Activated naive CD4-positive, alpha-beta T cell treated with anti-CD3 and anti-CD28 coated beads, Interleukin-2, amount 50 U/mL, for 72 hours (primary cell): Measurements from ENCODE around the gene ANO7. TPM values are rescaled to one million over a fixed set of nuclear protein-coding genes. Genes with fewer than 3 reads are reported as not detected.

ENCODE experiments used
- ATAC-seq, 2 donors: fragments of 150-1000 bp; cut with Tn5 transposase; 2 replicates each; pipeline ENCODE4 v1.10.0; 2021; ENCODE audit warnings: mild to moderate bottlenecking in 2 of 2, moderate library complexity in 2 of 2
- DNase-seq, 2 donors: peaks; one replicate each; pipeline ENCODE4 v3.0.0; 2021 to 2022; ENCODE audit warnings: low spot score in 2 of 2
- H3K27ac Mint-ChIP-seq, 2 donors: one replicate each; pipeline ENCODE4 v1.8.0; 2022; ENCODE audit warnings: mild to moderate bottlenecking in 2 of 2, mixed read lengths in 2 of 2
- H3K36me3 Mint-ChIP-seq, 2 donors: one replicate each; pipeline ENCODE4 v1.8.0; 2022; ENCODE audit warnings: mixed read lengths in 2 of 2
- H3K9me3 Mint-ChIP-seq, 2 donors: one replicate each; pipeline ENCODE4 v1.8.0; 2022; ENCODE audit warnings: mixed read lengths in 2 of 2
- total RNA-seq, 2 donors: library from RNA; stranded (reverse); gene quantifications; one replicate each; pipeline ENCODE4 v1.2.3, GENCODE V29; 2022

Gene ANO7
- total RNA-seq, 2 donors from 2014 or later: 0.27 to 5.3 TPM

GRCh38 chr2:241211276-241211675 is 22.8 kb downstream of the ANO7 start:
- no peaks in the 10 kb centered on the region for H3K36me3 Mint-ChIP-seq
- peak overlapping the region; percentile 51 to 84 for H3K27ac Mint-ChIP-seq
- no peaks in the 10 kb centered on the region for H3K9me3 Mint-ChIP-seq
- ATAC-seq (no peak), DNase-seq (no peak)

- no peak for ATAC-seq
- no peak for DNase-seq
- Mint-ChIP-seq H3K27ac (no peak overlapping the region), H3K9me3 (no peaks in the 10 kb centered on the region), H3K36me3 (no peaks in the 10 kb centered on the region)
These were observed 24.6 kb downstream of the ANO7 start for GRCh38 chr2:241213041-241213440.

DNA sequence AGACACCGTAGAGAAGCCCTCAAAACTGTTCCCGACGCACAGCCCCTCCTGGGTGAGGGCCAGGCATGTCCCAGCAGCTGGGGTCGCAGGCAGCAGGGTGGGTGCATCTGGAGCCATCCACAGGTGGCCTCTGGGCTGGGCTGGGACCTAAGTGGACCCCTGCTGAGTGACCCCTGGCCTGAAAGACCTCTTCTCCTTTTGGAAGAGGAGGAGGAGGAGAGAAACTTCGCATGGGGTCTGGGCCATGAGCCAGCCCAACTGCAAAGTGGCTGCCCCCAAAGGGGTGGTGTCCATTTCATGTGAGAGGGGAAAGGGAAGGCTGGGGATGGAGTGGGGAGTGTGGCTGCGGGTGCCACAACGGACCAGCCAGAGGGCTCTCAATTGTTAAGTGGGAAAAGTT is 25.1 kb downstream of the ANO7 start:
- no peak for DNase-seq
- no peak for ATAC-seq
- H3K36me3 Mint-ChIP-seq: no peaks in the 10 kb centered on the region
- H3K9me3 Mint-ChIP-seq: no peaks in the 10 kb centered on the region
- H3K27ac Mint-ChIP-seq: no peak overlapping the region

GRCh38 chr2:241214209-241214608 is 25.7 kb downstream of the ANO7 start:
- Mint-ChIP-seq H3K27ac (no peak overlapping the region), H3K9me3 (no peaks in the 10 kb centered on the region), H3K36me3 (no peaks in the 10 kb centered on the region)
- ATAC-seq: no peak
- no peak for DNase-seq

GRCh38 chr2:241214766-241215165 is 26.3 kb downstream of the ANO7 start:
- Mint-ChIP-seq H3K36me3 (no peaks in the 10 kb centered on the region), H3K9me3 (no peaks in the 10 kb centered on the region), H3K27ac (no peak overlapping the region)
- no peak for DNase-seq
- ATAC-seq: no peak

DNA sequence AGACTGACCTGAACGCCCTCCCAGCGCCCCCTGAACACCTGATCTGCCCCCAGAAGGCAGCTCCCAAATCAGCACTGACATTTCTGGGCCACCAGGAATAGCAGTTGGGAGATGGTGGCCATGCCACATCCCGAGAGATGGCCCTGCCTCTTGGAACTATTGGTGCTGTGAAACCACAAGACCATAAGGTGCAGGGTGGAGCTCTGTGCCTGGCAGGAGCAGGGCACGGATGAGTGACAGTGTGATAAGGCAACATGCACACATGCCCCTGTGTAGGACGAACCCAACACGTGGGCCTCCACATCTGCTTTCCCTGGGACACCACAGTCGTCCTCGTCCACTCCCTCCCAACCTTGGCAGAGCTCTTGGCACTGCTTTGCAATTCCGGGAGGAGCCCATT is 26.9 kb downstream of the ANO7 start:
- Mint-ChIP-seq H3K36me3 (no peaks in the 10 kb centered on the region), H3K9me3 (no peaks in the 10 kb centered on the region), H3K27ac (no peak overlapping the region)
- DNase-seq (no peak), ATAC-seq (no peak)

- Mint-ChIP-seq H3K9me3 (no peaks in the 10 kb centered on the region), H3K27ac (no peak overlapping the region)
- peak in 1 of 2 donors; percentile 10 for ATAC-seq
These were observed 27.8 kb downstream of the ANO7 start for GRCh38 chr2:241216211-241216761.

GRCh38 chr2:241217320-241218031 is 29.0 kb downstream of the ANO7 start:
- DNase-seq (peak in 1 of 2 donors; percentile 43), ATAC-seq (peak; percentile 51)
- no peak overlapping the region for H3K27ac Mint-ChIP-seq
- H3K9me3 Mint-ChIP-seq: no peaks in the 10 kb centered on the region
- H3K36me3 Mint-ChIP-seq: no peaks in the 10 kb centered on the region

More at GRCh38 chr2:241216211-241216761, 27.8 kb downstream of the ANO7 start:
- no peak for DNase-seq
- no peaks in the 10 kb centered on the region for H3K36me3 Mint-ChIP-seq

DNA sequence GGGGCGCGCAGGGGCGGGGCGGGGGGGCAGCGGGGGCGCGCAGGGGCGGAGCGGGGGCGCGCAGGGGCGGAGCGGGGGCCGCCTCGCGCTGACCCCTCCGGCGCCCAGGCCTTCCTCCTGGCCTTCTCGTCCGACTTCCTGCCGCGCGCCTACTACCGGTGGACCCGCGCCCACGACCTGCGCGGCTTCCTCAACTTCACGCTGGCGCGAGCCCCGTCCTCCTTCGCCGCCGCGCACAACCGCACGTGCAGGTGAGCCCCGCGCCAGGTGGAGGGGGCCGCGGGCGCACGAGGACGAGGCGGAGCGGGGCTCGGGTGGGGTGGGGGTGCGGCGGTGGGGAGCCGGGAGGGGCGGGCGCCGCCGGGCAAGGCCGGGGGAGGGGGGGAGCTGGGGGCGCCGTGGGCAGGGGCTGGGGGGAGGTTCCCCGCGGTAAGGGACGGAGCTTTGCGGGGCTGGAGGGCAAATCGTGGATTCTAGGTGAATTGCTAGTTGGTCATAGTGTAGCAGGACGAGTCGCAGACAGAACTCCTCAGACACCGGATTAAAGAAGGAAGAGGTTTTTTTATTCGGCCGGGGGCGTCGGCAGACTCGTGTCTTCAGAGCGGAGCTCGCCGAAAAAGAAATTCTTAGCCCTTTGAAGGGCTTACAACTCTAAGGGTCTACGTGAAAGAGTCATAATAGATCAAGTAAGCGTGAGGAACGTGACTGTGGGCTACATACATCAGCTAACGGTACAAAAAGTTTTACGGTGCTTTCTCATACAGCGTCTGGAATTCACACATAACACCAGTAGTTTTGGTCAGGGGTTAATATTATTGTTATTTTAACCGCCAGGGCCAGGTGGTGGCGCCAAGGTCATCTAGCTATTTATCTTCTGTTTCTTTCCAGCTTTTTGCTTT is 29.9 kb downstream of the ANO7 start:
- ATAC-seq (peak; percentile 53 to 71), DNase-seq (peak in 1 of 2 donors; percentile 51)
- Mint-ChIP-seq H3K27ac (peak overlapping the region in 1 of 2 donors; percentile 74), H3K9me3 (no peaks in the 10 kb centered on the region), H3K36me3 (no peaks in the 10 kb centered on the region)

DNA sequence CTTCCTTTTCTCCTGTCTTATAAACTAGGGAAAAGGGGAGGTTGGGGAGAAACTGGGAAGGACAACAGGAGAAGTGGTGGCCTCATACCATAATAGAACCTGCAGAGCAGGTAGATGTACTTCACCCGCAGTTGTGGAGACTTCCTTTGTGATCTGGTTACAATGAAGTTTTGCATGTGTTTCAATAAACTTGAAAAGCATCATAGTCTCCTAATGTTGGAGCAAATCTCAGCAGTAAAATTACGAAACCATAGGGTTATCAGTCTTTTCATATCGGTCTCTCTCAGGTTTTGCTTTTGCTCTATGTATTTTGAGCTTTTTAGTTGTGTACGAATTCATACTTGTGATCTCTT is 30.5 kb downstream of the ANO7 start:
- Mint-ChIP-seq H3K27ac (no peak overlapping the region), H3K9me3 (no peaks in the 10 kb centered on the region), H3K36me3 (no peaks in the 10 kb centered on the region)
- ATAC-seq (no peak), DNase-seq (no peak)

GRCh38 chr2:241219856-241220356 is 31.4 kb downstream of the ANO7 start:
- H3K36me3 Mint-ChIP-seq: no peaks in the 10 kb centered on the region
- H3K9me3 Mint-ChIP-seq: no peaks in the 10 kb centered on the region
- no peak overlapping the region for H3K27ac Mint-ChIP-seq
- DNase-seq (no peak), ATAC-seq (no peak)

GRCh38 chr2:241223211-241224017 is 34.9 kb downstream of the ANO7 start:
- DNase-seq (no peak), ATAC-seq (peak; percentile 34 to 35)
- H3K36me3 Mint-ChIP-seq: no peaks in the 10 kb centered on the region
- peak overlapping the region in 1 of 2 donors; percentile 24 for H3K27ac Mint-ChIP-seq
- H3K9me3 Mint-ChIP-seq: no peaks in the 10 kb centered on the region

DNA sequence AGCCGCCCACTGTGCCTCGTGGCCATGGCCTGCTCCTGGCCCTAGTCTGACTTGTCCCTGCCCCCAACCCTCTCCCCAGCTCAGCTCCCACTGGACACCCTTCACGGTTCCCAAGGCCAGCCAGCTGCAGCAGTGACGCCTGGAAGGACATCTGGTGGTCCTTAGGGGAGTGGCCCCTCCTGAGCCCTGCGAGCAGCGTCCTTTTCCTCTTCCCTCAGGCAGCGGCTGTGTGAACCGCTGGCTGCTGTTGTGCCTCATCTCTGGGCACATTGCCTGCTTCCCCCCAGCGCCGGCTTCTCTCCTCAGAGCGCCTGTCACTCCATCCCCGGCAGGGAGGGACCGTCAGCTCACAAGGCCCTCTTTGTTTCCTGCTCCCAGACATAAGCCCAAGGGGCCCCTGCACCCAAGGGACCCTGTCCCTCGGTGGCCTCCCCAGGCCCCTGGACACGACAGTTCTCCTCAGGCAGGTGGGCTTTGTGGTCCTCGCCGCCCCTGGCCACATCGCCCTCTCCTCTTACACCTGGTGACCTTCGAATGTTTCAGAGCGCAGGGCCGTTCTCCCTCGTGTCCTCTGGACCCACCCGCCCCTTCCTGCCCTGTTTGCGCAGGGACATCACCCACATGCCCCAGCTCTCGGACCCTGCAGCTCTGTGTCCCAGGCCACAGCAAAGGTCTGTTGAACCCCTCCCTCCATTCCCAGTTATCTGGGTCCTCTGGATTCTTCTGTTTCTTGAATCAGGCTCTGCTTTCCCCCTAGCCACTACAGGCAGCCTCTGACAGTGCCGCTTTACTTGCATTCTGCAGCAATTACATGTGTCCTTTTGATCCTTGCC is 35.8 kb downstream of the ANO7 start:
- H3K36me3 Mint-ChIP-seq: peaks cover 4% of the 10 kb centered on the region in 2 donors
- H3K9me3 Mint-ChIP-seq: no peaks in the 10 kb centered on the region
- ATAC-seq (peak; percentile 2 to 32), DNase-seq (no peak)
- peak overlapping the region; percentile 7 to 24 for H3K27ac Mint-ChIP-seq

DNA sequence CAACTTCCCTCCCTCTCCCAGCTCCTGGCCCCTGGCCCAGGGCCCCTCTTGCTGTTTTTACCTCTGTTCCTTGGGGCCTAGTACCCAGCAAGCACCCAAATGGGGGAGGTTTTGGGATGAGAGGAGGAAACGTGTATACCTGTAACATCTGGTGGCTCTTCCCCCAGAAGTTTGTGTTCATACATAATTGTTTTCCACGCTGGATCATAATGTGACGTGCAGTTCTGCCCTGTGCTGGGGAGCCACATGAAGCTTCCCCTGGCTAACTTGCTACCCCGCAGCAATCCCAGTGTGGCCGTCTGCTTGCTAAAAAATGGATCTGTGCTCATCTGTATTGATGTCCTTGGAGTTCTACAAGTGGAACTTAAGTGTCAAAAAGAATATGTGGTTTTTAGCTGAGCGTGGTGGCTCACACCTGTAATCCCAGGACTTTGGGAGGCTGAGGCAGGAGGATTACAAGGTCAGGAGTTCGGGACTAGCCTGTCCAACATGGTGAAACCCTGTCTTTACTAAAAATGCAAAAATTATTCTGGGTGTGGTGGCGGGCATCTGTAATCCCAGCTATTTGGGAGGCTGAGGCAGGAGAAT is 36.5 kb downstream of the ANO7 start:
- ATAC-seq: no peak
- Mint-ChIP-seq H3K9me3 (no peaks in the 10 kb centered on the region), H3K27ac (peak overlapping the region; percentile 7 to 24), H3K36me3 (peaks cover 5 to 6% of the 10 kb centered on the region in 2 donors)
- no peak for DNase-seq

- H3K36me3 Mint-ChIP-seq: peaks cover 5 to 6% of the 10 kb centered on the region in 2 donors
These were observed 37.1 kb downstream of the ANO7 start for GRCh38 chr2:241225545-241225944.

More at GRCh38 chr2:241225545-241225944, 37.1 kb downstream of the ANO7 start:
- DNase-seq (no peak), ATAC-seq (no peak)
- Mint-ChIP-seq H3K27ac (no peak overlapping the region), H3K9me3 (no peaks in the 10 kb centered on the region)
